GM18519 (cell line): ENCODE measurements around the gene GSTO1.

Source experiments
- ATAC-seq: cut with Tn5 transposase; IDR thresholded peaks from one replicate; pipeline ENCODE4 v1.9.1; 2021; ENCODE audit warnings: mild to moderate bottlenecking, moderate library complexity; ENCODE audit not compliant: unreplicated experiment, low FRiP score

The GSTO1 gene

DNA sequence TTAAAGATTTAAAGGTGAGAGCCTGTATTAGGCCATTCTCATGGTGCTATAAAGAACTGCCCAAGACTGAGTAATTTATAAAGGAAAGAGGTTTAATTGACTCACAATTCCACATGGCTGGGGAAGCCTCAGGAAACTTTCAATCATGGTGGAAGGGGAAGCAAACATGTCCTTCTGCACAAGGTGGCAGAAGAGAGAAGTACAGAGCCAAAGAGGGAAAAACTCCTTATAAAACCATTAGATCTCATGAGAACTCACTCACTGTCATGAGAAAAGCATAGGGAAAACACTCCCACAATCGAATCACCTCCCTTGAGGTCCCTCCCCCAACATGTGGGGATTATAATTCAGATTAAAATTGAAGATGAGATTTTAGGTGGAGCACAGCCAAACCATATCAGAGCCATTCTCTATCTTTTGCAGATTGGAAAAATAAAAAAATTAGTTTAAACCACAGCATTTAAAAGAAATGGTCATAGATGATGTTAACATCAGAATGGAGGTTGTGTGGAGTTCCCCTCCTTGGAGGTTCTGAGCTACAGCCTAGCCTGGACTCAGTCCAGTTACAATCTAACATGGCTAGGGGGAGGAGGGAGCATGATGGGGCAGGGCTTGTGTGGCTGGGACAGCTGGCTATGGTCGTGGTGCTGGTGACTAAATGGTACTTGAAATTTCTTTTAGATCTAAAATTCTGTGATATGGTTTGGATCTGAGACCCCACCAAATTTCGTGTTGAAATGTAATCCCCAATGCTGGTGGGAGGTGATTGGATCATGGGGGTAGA, 47.4 kb downstream of the GSTO1 start:
- no peak for ATAC-seq

GRCh38 chr10:104303594-104304355, 49.1 kb downstream of the GSTO1 start:
- ATAC-seq = no peak

DNA sequence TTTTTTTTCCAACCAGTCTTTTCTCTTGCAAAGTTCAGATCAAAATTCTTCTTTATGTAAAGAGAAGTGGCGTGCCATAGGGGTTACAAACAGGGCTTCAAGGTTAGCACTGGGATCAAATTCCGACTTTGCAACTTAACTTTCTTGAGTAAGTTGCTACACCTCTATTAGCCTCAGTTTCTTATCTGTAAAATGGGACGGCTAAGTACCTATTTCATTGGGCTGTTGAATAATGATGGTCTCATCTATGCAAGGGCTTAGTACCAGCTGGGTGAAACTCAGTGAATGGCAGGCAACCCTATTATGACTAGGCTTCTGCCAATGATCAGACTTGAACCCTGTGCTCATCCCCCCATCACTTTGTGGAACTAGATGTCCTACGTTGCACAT, 49.7 kb downstream of the GSTO1 start:
- no peak for ATAC-seq

GRCh38 chr10:104304927-104305326, 50.2 kb downstream of the GSTO1 start:
- no peak for ATAC-seq

DNA sequence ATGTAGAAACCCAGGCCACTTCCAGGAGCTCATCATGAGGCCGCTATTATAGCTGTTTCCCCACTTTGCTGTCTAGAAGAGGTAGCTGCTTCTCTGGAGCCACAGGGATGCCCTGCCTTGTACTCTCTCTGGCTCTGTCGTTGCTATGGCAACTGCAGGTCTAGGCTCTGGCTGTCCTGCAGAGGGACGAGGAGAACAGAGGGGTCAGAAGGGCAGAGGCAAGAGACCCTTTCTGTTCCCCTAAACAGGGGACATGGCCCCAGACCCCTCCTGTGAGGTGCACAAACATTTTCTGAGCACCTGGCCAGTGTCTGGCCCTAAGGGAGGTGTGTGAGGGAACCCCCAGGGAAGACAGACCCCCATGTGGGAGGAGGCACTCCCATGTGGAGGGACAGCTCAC, 52.2 kb downstream of the GSTO1 start:
- no peak for ATAC-seq

DNA sequence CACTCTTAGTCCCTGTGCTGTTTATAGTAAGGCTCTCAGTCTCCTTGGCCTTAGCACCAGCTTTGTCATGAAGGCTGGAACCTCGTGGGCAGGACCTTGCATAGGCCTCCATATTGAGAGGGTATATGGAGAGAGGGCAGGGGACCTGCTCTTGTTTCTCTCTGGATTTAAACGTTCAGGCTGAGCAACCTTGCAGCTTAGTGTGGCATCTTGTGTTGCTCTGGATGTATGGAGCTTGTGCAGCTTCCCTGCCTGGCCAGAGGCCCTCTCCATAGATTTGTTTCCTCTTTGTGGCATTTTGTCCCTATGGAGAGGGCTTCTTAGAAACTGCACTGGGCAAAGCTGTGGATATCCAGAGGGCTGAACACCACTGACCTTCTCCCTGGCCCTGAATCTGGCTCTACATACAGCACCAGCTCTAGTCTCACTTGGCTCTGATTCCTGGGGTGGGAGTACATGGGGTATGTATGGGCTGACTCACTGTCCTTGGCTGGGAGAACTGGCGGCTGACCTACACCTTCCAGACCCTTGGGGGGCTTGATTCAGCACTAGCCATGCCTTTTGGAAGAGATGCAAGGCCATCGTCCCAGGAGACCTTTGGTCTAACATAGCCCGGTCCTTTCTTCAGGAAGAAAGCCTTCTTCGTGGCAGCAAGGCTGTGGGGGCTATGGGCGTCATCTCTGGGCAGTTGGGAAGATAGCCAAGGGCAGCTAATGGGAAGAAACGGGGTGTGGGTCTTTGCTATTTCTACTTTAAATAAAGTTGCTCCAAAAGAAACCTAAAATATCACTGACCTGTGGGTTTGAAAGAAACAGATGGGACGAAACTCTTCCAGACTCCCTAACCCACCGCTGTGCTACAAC, 53.1 kb downstream of the GSTO1 start:
- ATAC-seq = no peak

GRCh38 chr10:104308439-104308903, 53.8 kb downstream of the GSTO1 start:
- ATAC-seq = peak; percentile 74

DNA sequence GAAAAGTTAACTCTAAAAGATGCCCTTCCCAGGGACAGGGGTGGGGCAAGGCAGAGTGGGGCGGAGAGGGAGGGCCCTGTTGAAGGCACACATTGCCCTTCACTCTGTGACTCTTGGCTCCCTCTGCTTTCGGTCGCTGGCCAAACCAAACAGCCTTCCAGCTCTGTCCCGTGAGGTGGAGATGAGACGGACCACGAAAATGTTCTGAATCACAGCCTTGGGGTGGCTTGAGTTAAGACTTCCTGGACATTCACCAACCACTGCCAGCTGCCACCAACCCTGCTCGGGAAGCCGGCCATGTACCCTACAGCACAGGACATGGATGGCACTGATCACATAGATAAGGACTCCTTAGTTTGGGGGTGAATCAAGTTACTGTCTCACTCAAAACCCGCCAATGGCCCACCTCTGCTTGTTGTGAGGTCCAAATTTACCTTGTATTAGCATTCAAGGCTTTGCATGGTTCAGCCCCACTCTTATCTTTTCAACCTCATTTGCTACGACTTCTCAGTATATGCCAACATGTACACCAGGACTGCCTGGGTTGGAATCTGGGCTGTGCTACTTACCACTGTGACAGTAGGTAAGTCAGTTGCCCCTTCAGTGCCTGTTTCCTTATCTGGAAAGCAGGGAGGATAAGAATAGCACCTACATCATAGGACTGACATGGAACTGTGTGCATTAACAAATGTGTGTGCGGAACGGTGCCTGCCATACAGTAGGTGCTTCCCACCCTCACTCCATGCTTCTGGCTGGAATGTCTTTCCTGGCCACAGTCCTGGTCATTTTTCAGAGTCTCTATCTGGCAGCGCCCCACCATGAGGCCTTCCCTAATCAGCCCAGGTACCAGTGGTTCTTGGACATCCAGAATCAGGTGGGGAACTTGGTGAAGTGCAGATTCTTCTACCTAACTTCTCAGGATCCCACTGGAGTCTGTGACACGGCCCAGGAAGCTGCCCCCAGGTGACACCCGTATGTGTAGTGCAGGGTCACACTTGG, 55.6 kb downstream of the GSTO1 start:
- ATAC-seq = no peak

DNA sequence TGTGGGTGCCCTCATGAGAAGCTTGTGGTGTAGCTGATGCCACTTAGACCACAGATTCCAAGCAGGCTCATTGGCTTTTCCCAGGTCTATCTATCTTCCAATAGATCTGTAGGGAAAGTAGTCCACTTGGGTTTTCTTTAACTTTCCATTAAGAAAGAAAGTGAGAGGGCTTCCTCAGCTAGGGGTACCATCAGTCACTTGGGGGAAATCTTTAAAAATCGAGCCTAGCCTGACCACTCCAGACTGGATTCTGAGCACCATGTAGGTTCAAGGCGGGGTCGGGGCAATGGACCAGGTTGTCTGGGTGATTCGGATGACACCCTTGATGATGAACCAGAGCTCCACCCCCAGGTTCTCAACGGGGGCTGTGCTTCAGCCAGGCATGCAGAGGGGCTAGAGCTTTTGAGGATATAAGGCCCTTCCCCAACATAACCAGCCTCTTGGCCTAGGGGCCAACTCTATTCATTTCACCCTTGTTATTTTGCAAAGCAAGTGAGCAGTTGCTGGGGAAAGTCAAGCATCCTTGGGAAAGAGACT, 56.6 kb downstream of the GSTO1 start:
- no peak for ATAC-seq

DNA sequence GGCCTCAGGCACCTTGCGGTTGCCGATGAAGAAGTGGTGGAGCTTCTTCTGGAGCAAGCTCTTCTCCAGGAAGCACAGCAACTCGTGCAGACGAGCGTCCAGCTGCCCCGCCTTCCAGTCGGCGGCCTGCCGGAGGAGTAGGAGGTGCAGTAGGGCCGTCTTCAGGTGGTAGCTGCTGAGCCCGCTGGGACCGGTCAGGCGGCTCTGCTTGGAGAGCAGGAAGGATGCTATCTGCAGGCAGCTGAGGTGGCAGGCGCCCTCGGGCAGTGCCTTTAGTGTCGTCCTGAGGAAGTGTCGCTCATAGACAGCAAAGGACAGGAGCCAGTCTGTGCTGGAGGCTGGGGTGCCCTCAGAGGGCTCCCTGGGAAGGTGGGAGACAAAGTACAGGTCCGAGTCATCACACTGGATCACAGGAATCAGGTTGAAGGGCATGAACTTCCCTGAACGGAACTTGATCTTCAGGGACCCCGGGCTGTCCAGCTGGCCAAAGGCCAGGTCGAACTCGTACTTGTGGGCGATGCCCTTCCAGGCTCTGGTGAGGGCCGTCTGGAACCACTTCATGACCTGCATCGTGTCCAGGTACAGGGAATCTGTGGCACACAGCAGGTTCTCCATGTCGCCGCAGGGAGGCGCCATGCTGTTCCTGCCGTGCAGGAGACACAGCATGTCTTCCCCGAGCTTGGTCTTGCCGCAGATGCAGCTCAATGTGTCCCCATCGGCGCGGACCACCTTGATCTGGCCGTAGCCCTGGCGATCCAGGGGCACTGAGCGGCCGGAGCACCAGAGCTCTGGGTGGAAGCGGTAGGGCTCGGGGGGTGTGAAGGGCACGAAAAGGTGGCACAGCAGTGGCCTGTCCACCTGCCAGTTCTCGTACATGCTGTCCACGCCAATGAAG, 60.1 kb downstream of the GSTO1 start:
- ATAC-seq = no peak

GRCh38 chr10:104315486-104315921, 60.8 kb downstream of the GSTO1 start:
- no peak for ATAC-seq

- no peak for ATAC-seq
These were observed 61.8 kb downstream of the GSTO1 start for GRCh38 chr10:104316321-104317099.
